ENCODE measurements around the gene ISY1.

- TF ChIP-seq CTCF (IDR thresholded peaks at IDR 0.05; ENCODE audit: low read length) = no peak
- no peak for TF ChIP-seq EZH2 (IDR thresholded peaks at IDR 0.05; ENCODE audit: borderline replicate concordance, low read length)
Measured at GRCh38 chr3:129119365-129120100, 41.3 kb downstream of the ISY1 start.
